GM23248 (cell line): ENCODE data around the gene FCHSD1.

ENCODE experiments used
- EZH2 ChIP-seq: fragments of 200-600 bp; sonication (generic); IDR thresholded peaks from 2 replicates; pipeline ENCODE4 v1.6.1; 2018; ENCODE audit warnings: antibody characterized with exemption, mild to moderate bottlenecking; ENCODE audit not compliant: insufficient read depth, poor library complexity, severe bottlenecking
- EZH2phosphoT487 ChIP-seq: fragments of 200-600 bp; sonication (generic); IDR thresholded peaks from 2 replicates; pipeline ENCODE4 v1.6.1; 2018; ENCODE audit warnings: antibody characterized with exemption, moderate library complexity, mild to moderate bottlenecking, low read depth; ENCODE audit not compliant: insufficient read depth

GRCh38 chr5:141654298-141654697 is 3.1 kb upstream of the FCHSD1 start:
- no peak for TF ChIP-seq EZH2
- no peak for TF ChIP-seq EZH2phosphoT487
